Measurements from ENCODE around the gene LYST. TPM values are rescaled to one million over a fixed set of nuclear protein-coding genes. Genes with fewer than 3 reads are reported as not detected.

Gene LYST
- total and polyA plus RNA-seq, 2 of the 8 experiments (the other 6 are each of a cell fraction or from before 2014, with no cell fraction given): 0.29 to 0.58 TPM

GRCh38 chr1:235791532-235792060 lies 75.1 kb downstream of the LYST start:
- 87% methylated on average over 7 of the region's 7 CpGs; no CpG with 5 or more reads in 1 of the 2 experiments for WGBS, 2 experiments (ENCODE audit: extremely low coverage in 1 of 2, insufficient coverage in 1 of 2, insufficient read length in 1 of 2, insufficient replicate concordance in 2 of 2, low coverage in 1 of 2, low lambda C conversion rate in 2 of 2, missing lambda C conversion rate in 1 of 2)
- FAIRE-seq: no peak
- Histone ChIP-seq H3K14ac (ENCODE audit: insufficient read length) (no peak overlapping the region), H3K18ac (ENCODE audit: extremely low read depth, low read length) (no peak overlapping the region), H2AFZ (ENCODE audit: low read length) (no peak overlapping the region), H2BK120ac (replicated peaks; ENCODE audit: low read depth, low read length) (no peak overlapping the region), H3K4me3 (ENCODE audit: extremely low read depth in 1 of 4, insufficient read depth in 2 of 4, low read depth in 3 of 4, low read length in 4 of 4) (no peak overlapping the region), H4K5ac (ENCODE audit: insufficient read length, low read depth, low read length) (no peak overlapping the region), H3K27me3 (replicated peaks in 1 of 4; ENCODE audit: control insufficient read depth in 3 of 4, extremely low read depth in 1 of 4, insufficient read depth in 3 of 4, low read length in 3 of 4) (no peaks in the 10 kb centered on the region), H3K4ac (replicated peaks; ENCODE audit: insufficient read length, low read depth, low read length) (no peak overlapping the region), H3K23ac (ENCODE audit: insufficient read length) (no peak overlapping the region), H2BK5ac (ENCODE audit: low read depth, low read length) (no peak overlapping the region), H2AK5ac (ENCODE audit: low read depth, low read length) (no peak overlapping the region), H3K79me1 (ENCODE audit: low read depth, low read length) (no peaks in the 10 kb centered on the region), H4K91ac (replicated peaks; ENCODE audit: insufficient read length, low read length) (no peak overlapping the region), H3K4me1 (replicated peaks in 1 of 4; ENCODE audit: control insufficient read depth in 3 of 4, insufficient read depth in 4 of 4, low read length in 3 of 4) (no peaks in the 10 kb centered on the region), H2BK20ac (ENCODE audit: low read length) (no peak overlapping the region), H2BK15ac (ENCODE audit: low read length) (no peak overlapping the region), H3K79me2 (ENCODE audit: control insufficient read depth in 1 of 2, insufficient read depth in 2 of 2, low read length in 2 of 2) (no peaks in the 10 kb centered on the region), H2BK12ac (ENCODE audit: low read depth, low read length) (no peak overlapping the region), H4K20me1 (replicated peaks in 1 of 2; ENCODE audit: control insufficient read depth in 1 of 2, insufficient read depth in 2 of 2, low read length in 2 of 2) (no peaks in the 10 kb centered on the region), H3K23me2 (ENCODE audit: low read depth, low read length) (no peaks in the 10 kb centered on the region), H3K36me3 (ENCODE audit: control insufficient read depth in 2 of 4, insufficient read depth in 4 of 4, low read length in 3 of 4) (no peaks in the 10 kb centered on the region), H3K56ac (replicated peaks; ENCODE audit: insufficient read length, low read depth, low read length) (no peak overlapping the region), H3K4me2 (ENCODE audit: insufficient read depth in 1 of 2, low read depth in 2 of 2, low read length in 2 of 2) (no peak overlapping the region), H3K9me3 (ENCODE audit: insufficient read depth in 2 of 2, low read depth in 1 of 2, low read length in 1 of 2) (0 out of 4 replicates have a peak, but pooled peaks cover 0 to 3% of the 10 kb centered on the region in 2 experiments), H4K8ac (ENCODE audit: extremely low read depth, insufficient read depth, low read length) (no peak overlapping the region), H3K9ac (replicated peaks in 1 of 4; ENCODE audit: extremely low read depth in 1 of 4, low read depth in 3 of 4, low read length in 3 of 4) (no peak overlapping the region), H3K27ac (ENCODE audit: low read depth, low read length) (no peak overlapping the region)
- POLR2A ChIA-PET (ENCODE audit: partially characterized antibody): no interaction called here
- CTCF ChIA-PET (ENCODE audit: partially characterized antibody): interaction anchor here (0.6 to 1.5 kb wide), 2 partner anchors 9 to 90 kb away, joined by 4 to 5 read pairs; no protein-coding TSS in a partner anchor
- no peak for DNase-seq (ENCODE audit: low read depth in 1 of 2, low spot score in 2 of 2)
- TF ChIP-seq RBBP5 (IDR thresholded peaks at IDR 0.05; ENCODE audit: borderline replicate concordance, low read depth, low read length) (no peak), SIN3A (conservative IDR thresholded peaks at IDR 0.05 in 1 of 2, IDR thresholded peaks at IDR 0.05 in 1 of 2; ENCODE audit: low read depth in 1 of 2, low read length in 2 of 2) (no peak), ATF3 (IDR thresholded peaks at IDR 0.05; ENCODE audit: insufficient read depth, low read depth, low read length) (no peak), JUN (IDR thresholded peaks at IDR 0.05; ENCODE audit: low read depth, low read length) (no peak), GTF2F1 (IDR thresholded peaks at IDR 0.05; ENCODE audit: borderline replicate concordance, low read depth, low read length) (no peak), NANOG (IDR thresholded peaks at IDR 0.05; ENCODE audit: insufficient read depth, low read depth, low read length, poor library complexity, severe bottlenecking) (no peak), KDM4A (IDR thresholded peaks at IDR 0.05; ENCODE audit: low read depth, low read length, severe bottlenecking) (no peak), RFX5 (IDR thresholded peaks at IDR 0.05; ENCODE audit: borderline replicate concordance, low read depth, low read length) (no peak), SRF (IDR thresholded peaks at IDR 0.05; ENCODE audit: low read depth, low read length) (no peak), USF2 (IDR thresholded peaks at IDR 0.05; ENCODE audit: low read length) (no peak), KDM5A (IDR thresholded peaks at IDR 0.05; ENCODE audit: low read length) (no peak)

Data from H1 (cell line).